K562 (cell line): Measurements from ENCODE around the gene PAM. TPM values are rescaled to one million over a fixed set of nuclear protein-coding genes. Genes with fewer than 3 reads are reported as not detected.
A peak's percentile ranks its signal among the peaks of the same experiment; 100 is the strongest.

Experiments used
- ATAC-seq: fragments of 200-7000 bp; cut with Tn5 transposase; 3 replicates; pipeline ENCODE4 v1.9.1; 2020; ENCODE audit warnings: moderate library complexity
- BruUV-seq: library from RNA; stranded (reverse); fragments of 400-500 nt; replicated peaks from 2 replicates; lab custom pipeline; 2021; lab: Mats Ljungman, UMichigan
- CTCF ChIA-PET: fragments of 300-600 bp; formaldehyde crosslinking; extraction: SDS; loops from one replicate; lab custom pipeline; 2021; ENCODE audit warnings: low intra/inter-chr PET ratio; lab: Yijun Ruan, JAX
- POLR2A ChIA-PET: fragments of 300-600, 350-650 bp; sonication (Branson Sonifier 250); formaldehyde crosslinking; extraction: SDS; loops from one replicate; lab custom pipeline; 2021; ENCODE audit warnings: antibody characterized with exemption, inconsistent platforms; lab: Yijun Ruan, JAX
- DNase-seq, 4 experiments: peaks; one replicate each; pipeline versions ENCODE4 v3.0.0 to v3.0.0-alpha.2; 2011 to 2018; ENCODE audit warnings: low spot score in 3 of 4, mixed read lengths in 3 of 4; ENCODE audit errors: extremely low read depth in 1 of 4
- FAIRE-seq: peaks from 2 replicates; lab custom pipeline; 2011; peaks lifted over from hg19 to GRCh38; lab: Jason Lieb, UNC
- H2AFZ ChIP-seq: 2 replicates; pipeline ENCODE4 v1.6.0; 2011; ENCODE audit warnings: low read depth, low read length, control low read depth, inconsistent platforms
- H3K27ac ChIP-seq: fragments of 200-600 bp; 3 replicates; pipeline ENCODE4 v1.8.0; 2011; ENCODE audit warnings: low read depth, mild to moderate bottlenecking, control low read depth, inconsistent platforms, low read length, moderate library complexity, mixed read lengths; ENCODE audit errors: extremely low read depth
- H3K27me3 ChIP-seq, 2 experiments: fragments of 300-600 bp in 1 of 2; 2 replicates in 1 of 2; 3 replicates in 1 of 2; pipeline versions ENCODE4 v1.6.0 to v1.8.0; 2011; ENCODE audit warnings: inconsistent platforms in 2 of 2, low read length in 2 of 2, mild to moderate bottlenecking in 1 of 2, mixed read lengths in 1 of 2, moderate library complexity in 1 of 2; ENCODE audit not compliant: control insufficient read depth in 2 of 2, insufficient read depth in 2 of 2
- H3K36me3 ChIP-seq: fragments of 300-600 bp; 3 replicates; pipeline ENCODE4 v1.8.0; 2011; ENCODE audit warnings: mild to moderate bottlenecking, low read length, inconsistent platforms; ENCODE audit not compliant: control insufficient read depth, insufficient read depth
- H3K4me1 ChIP-seq, 2 experiments: fragments of 200-600 bp in 1 of 2; replicated peaks in 1 of 2; 2 replicates in 1 of 2; 3 replicates in 1 of 2; pipeline versions ENCODE4 v1.5.1 to v1.8.0; 2011; ENCODE audit warnings: inconsistent platforms in 2 of 2, low read length in 2 of 2, mild to moderate bottlenecking in 1 of 2, mixed read lengths in 1 of 2, moderate library complexity in 1 of 2; ENCODE audit not compliant: control insufficient read depth in 2 of 2, insufficient read depth in 2 of 2
- H3K4me2 ChIP-seq: 2 replicates; pipeline ENCODE4 v1.6.1; 2011; ENCODE audit warnings: low read length, control low read depth, inconsistent platforms, mixed read lengths; ENCODE audit not compliant: insufficient read depth
- H3K4me3 ChIP-seq: fragments of 200-600 bp; sonication (generic), shearing (Covaris generic); 2 replicates; pipeline ENCODE4 v1.5.1; 2016; ENCODE audit warnings: control low read depth, inconsistent platforms
- H3K79me2 ChIP-seq: fragments of 200-600 bp; 3 replicates; pipeline ENCODE4 v1.8.0; 2011; ENCODE audit warnings: low read length, inconsistent platforms; ENCODE audit not compliant: control insufficient read depth, insufficient read depth
- H3K9ac ChIP-seq, 2 experiments: 2 replicates each; pipeline versions ENCODE4 v1.6.0 to v1.6.1; 2011; ENCODE audit warnings: low read depth in 2 of 2, low read length in 2 of 2, control low read depth in 1 of 2, inconsistent platforms in 1 of 2, mild to moderate bottlenecking in 1 of 2, mixed read lengths in 1 of 2; ENCODE audit not compliant: insufficient read depth in 1 of 2
- H3K9me1 ChIP-seq: one replicate; pipeline ENCODE4 v1.6.0; 2011; ENCODE audit warnings: inconsistent platforms, mild to moderate bottlenecking, low read length, moderate library complexity; ENCODE audit not compliant: control insufficient read depth, insufficient read depth
- H3K9me3 ChIP-seq: replicated peaks from 2 replicates; pipeline ENCODE4 v1.5.1; 2011; ENCODE audit warnings: low read depth, low read length, inconsistent platforms; ENCODE audit not compliant: control insufficient read depth, insufficient read depth
- H4K20me1 ChIP-seq: replicated peaks from 2 replicates; pipeline ENCODE4 v1.6.1; 2011; ENCODE audit warnings: low read length, inconsistent platforms, mixed read lengths; ENCODE audit not compliant: control insufficient read depth, insufficient read depth
- BCL6 ChIP-seq: fragments of 250-450 bp; sonication (Bioruptor Pico); IDR thresholded peaks from 2 replicates; pipeline ENCODE4 v1.4.0; 2020
- E2F1 ChIP-seq: sonication (generic); formaldehyde crosslinking; IDR thresholded peaks from 2 replicates; pipeline ENCODE4 v1.8.1; 2023; ENCODE audit warnings: mild to moderate bottlenecking, missing genetic modification reagents, moderate library complexity
- EP300 ChIP-seq: IDR thresholded peaks from 2 replicates; pipeline ENCODE4 v1.6.1; 2012; ENCODE audit warnings: low read length, improper control_type of control experiment
- HDAC3 ChIP-seq: fragments of 450-650 bp; IDR thresholded peaks from 2 replicates; pipeline ENCODE4 v1.6.1; 2018; ENCODE audit warnings: borderline replicate concordance, mild to moderate bottlenecking, moderate library complexity; ENCODE audit not compliant: partially characterized antibody
- JUN ChIP-seq, 2 experiments: sonication (generic) in 1 of 2; formaldehyde crosslinking in 1 of 2; IDR thresholded peaks; 2 replicates each; pipeline versions ENCODE4 v1.6.1 to v1.8.0; 2012 to 2022; ENCODE audit warnings: borderline replicate concordance in 2 of 2, mild to moderate bottlenecking in 2 of 2, improper control_type of control experiment in 1 of 2, low read depth in 1 of 2, low read length in 1 of 2, missing genetic modification reagents in 1 of 2
- MTA3 ChIP-seq: fragments of 450-650 bp; formaldehyde crosslinking; IDR thresholded peaks from 2 replicates; pipeline ENCODE4 v1.6.1; 2017; ENCODE audit warnings: mild to moderate bottlenecking, borderline replicate concordance
- PTRF ChIP-seq: fragments of 450-650 bp; IDR thresholded peaks from 2 replicates; pipeline ENCODE4 v1.6.1; 2016; ENCODE audit warnings: mild to moderate bottlenecking, missing genetic modification characterization, missing compliant biosample characterization
- U2AF1 ChIP-seq: fragments of 200-400 bp; formaldehyde crosslinking; optimal IDR thresholded peaks from 2 replicates; pipeline ENCODE3; 2017; ENCODE audit warnings: mild to moderate bottlenecking, low read depth, low read length, moderate library complexity
- ZNF12 ChIP-seq: sonication (generic); formaldehyde crosslinking; IDR thresholded peaks from 2 replicates; pipeline ENCODE4 v1.4.0; 2020; ENCODE audit warnings: mild to moderate bottlenecking, missing genetic modification reagents
- ZNF174 ChIP-seq: fragments of 250-450 bp; sonication (Bioruptor Pico); IDR thresholded peaks from 2 replicates; pipeline ENCODE4 v1.4.0; 2020; ENCODE audit warnings: mild to moderate bottlenecking
- ZNF316 ChIP-seq: fragments of 450-650 bp; IDR thresholded peaks from 2 replicates; pipeline ENCODE4 v1.6.1; 2016
- WGBS: fragments of 100-300 bp; shearing (Covaris generic); methylation state at CpG from one replicate; pipeline ENCODE4 v1.1.6; 2016; ENCODE audit warnings: low coverage, mixed read lengths; ENCODE audit not compliant: insufficient coverage; ENCODE audit errors: missing lambda C conversion rate; 5-methylcytosine and 5-hydroxymethylcytosine counted together
- in situ Hi-C: fragments of 300-500 bp; cut with MboI; formaldehyde crosslinking; loops from 4 replicates; pipeline ENCODE4 v1.15.0; 2018; ENCODE audit warnings: inconsistent platforms, mixed read lengths
- intact Hi-C: fragments of 100-400 bp; cut with micrococcal nuclease; formaldehyde crosslinking; loops from 2 replicates; pipeline ENCODE4 v1.14.2; 2022
- polyA plus RNA-seq, 8 experiments: library from polyadenylated mRNA; depleted of rRNA in 4 of 8; stranded (reverse) in 5 of 8; unstranded in 3 of 8; fragments of >200 nt; fragmentation: Nextera tagmentation in 2 of 8; fragmentation: Illumina TruSeq in 1 of 8; extraction: Ambion mirVana in 2 of 8; extraction: Trizol in 1 of 8; gene quantifications; 2 replicates each; pipeline versions ENCODE4 v1.2.1 to v1.2.3, GENCODE V29; 2011 to 2014; ENCODE audit warnings: inconsistent platforms in 1 of 8, missing spikeins in 1 of 8
- total RNA-seq, 7 experiments: library from RNA; depleted of rRNA in 6 of 7; stranded (reverse); fragments of >200 nt in 6 of 7; fragmentation: Illumina TruSeq in 2 of 7; extraction: Trizol in 2 of 7; gene quantifications; 2 replicates each; pipeline versions ENCODE4 v1.2.1 to v1.2.3, GENCODE V29; 2011 to 2021; ENCODE audit warnings: low replicate concordance in 1 of 7

The PAM gene
- total and polyA plus RNA-seq, 9 of the 15 experiments (the other 6 are each of a cell fraction or from before 2014, with no cell fraction given) = 0.39 to 3.1 (median 0.77) TPM

- H3K27me3 ChIP-seq = no peaks in the 10 kb centered on the region
- H3K4me2 ChIP-seq = no peak overlapping the region
- ATAC-seq = no peak
- no peaks in the 10 kb centered on the region for H3K9me1 ChIP-seq
- H4K20me1 ChIP-seq = no peaks in the 10 kb centered on the region
- no peak overlapping the region for H2AFZ ChIP-seq
- intact Hi-C loops (no loop called here), in situ Hi-C loops (no loop called here)
- no peaks in the 10 kb centered on the region for H3K36me3 ChIP-seq
- no peak overlapping the region for H3K9ac ChIP-seq
- BruUV-seq = no TSS peak
- ChIA-PET POLR2A (no interaction called here), CTCF (no interaction called here)
- no peaks in the 10 kb centered on the region for H3K9me3 ChIP-seq
- no peak for DNase-seq
- no peaks in the 10 kb centered on the region for H3K4me1 ChIP-seq
- WGBS = 0% methylated on average over 1 of the region's 1 CpG
- no peak overlapping the region for H3K27ac ChIP-seq
- FAIRE-seq = no peak
- TF ChIP-seq EP300 = no peak
- no peak for TF ChIP-seq PTRF
- TF ChIP-seq BCL6 = no peak
- TF ChIP-seq ZNF12 = no peak
- TF ChIP-seq, all 486 proteins: peak for 0
- Histone ChIP-seq H3K79me2 (no peaks in the 10 kb centered on the region), H3K4me3 (no peak overlapping the region)
Measured at GRCh38 chr5:102955488-102955887, 200.4 kb downstream of the PAM start.

DNA sequence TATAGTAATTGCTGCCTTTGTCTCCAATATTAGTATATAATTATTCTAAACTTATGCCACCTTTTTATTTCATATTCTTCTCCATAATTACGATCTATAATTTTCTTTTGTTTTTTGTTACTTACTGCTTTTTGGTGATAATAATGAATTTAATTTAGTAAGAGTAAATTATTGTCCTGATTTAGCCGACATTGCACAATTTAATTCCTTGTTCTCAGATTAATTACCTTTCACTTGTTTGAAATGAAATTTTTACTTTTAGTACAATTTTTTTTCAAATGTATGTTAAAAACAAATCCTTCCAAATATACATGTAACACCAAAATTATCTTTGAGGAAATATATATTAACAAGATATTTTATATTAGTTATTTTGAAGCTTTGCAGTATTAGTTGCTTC, 201.5 kb downstream of the PAM start:
- H3K4me2 ChIP-seq = no peak overlapping the region
- POLR2A ChIA-PET = no interaction called here
- in situ Hi-C loops (no loop called here), intact Hi-C loops (no loop called here)
- H3K4me1 ChIP-seq = no peaks in the 10 kb centered on the region
- BruUV-seq = no TSS peak
- no peaks in the 10 kb centered on the region for H3K27me3 ChIP-seq
- DNase-seq = no peak
- CTCF ChIA-PET = no interaction called here
- no peak for FAIRE-seq
- no peaks in the 10 kb centered on the region for H3K79me2 ChIP-seq
- no peak overlapping the region for H3K9ac ChIP-seq
- H3K9me3 ChIP-seq = no peaks in the 10 kb centered on the region
- no peak overlapping the region for H3K4me3 ChIP-seq
- H2AFZ ChIP-seq = no peak overlapping the region
- no peak for ATAC-seq
- H4K20me1 ChIP-seq = no peaks in the 10 kb centered on the region
- 3% methylated on average over 2 of the region's 2 CpGs for WGBS
- H3K27ac ChIP-seq = no peak overlapping the region
- TF ChIP-seq JUN (IDR thresholded peaks at IDR 0.05; ENCODE audit: borderline replicate concordance, low read depth, low read length) (no peak), JUN (CRISPR knock-in tag; IDR thresholded peaks at IDR 0.05; ENCODE audit: borderline replicate concordance) (no peak), ZNF174 (CRISPR knock-in tag) (no peak), MTA3 (no peak), E2F1 (CRISPR knock-in tag) (no peak), U2AF1 (no peak), ZNF316 (peak; percentile 26; the same call in 1 of the 2 replicates), HDAC3 (no peak)
- H3K36me3 ChIP-seq = no peaks in the 10 kb centered on the region
- no peaks in the 10 kb centered on the region for H3K9me1 ChIP-seq
